ENCODE results near the gene GCN1. TPM values are rescaled to one million over a fixed set of nuclear protein-coding genes. Genes with fewer than 3 reads are reported as not detected.

GCN1 gene
- total RNA-seq, 1 donor from 2014 or later: 73.9 TPM

DNA sequence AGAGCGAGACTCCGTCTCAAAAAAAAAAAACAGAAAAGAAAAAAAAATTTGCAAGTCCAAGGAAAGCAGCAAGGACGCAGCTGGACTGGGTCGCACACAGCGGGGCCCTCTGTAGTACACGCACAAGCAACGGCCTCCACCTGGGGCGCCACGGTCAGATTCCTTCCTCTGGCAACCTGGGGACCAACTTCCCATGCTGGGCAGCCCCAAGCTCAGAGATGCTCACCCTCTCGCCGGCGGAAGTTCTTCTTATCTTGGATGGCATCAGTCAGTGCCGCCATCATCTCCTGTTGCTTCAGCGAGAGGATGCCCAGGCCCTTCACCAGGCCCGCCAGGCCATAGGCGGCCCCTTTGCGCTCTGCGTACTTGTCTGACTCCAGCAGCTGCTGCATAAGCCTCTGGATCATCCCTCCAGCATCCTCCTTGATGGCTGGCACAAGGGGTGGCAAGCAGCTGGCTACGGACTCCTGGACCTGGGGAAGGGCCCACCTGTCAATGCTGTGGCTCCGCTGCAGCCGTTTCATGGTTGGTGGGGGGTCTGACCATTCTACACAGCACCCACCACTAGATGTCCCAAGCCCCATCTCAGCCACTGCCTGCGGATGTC lies 43.5 kb downstream of the GCN1 start:
- no peak overlapping the region for H3K4me3 ChIP-seq (ENCODE audit: low read depth, low read length)
- TF ChIP-seq, protein P1, sequence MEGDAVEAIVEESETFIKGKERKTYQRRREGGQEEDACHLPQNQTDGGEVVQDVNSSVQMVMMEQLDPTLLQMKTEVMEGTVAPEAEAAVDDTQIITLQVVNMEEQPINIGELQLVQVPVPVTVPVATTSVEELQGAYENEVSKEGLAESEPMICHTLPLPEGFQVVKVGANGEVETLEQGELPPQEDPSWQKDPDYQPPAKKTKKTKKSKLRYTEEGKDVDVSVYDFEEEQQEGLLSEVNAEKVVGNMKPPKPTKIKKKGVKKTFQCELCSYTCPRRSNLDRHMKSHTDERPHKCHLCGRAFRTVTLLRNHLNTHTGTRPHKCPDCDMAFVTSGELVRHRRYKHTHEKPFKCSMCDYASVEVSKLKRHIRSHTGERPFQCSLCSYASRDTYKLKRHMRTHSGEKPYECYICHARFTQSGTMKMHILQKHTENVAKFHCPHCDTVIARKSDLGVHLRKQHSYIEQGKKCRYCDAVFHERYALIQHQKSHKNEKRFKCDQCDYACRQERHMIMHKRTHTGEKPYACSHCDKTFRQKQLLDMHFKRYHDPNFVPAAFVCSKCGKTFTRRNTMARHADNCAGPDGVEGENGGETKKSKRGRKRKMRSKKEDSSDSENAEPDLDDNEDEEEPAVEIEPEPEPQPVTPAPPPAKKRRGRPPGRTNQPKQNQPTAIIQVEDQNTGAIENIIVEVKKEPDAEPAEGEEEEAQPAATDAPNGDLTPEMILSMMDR (conservative IDR thresholded peaks at IDR 0.05; ENCODE audit: low read depth, low read length): no peak
- DNase-seq (ENCODE audit: low read depth): no peak

DNA sequence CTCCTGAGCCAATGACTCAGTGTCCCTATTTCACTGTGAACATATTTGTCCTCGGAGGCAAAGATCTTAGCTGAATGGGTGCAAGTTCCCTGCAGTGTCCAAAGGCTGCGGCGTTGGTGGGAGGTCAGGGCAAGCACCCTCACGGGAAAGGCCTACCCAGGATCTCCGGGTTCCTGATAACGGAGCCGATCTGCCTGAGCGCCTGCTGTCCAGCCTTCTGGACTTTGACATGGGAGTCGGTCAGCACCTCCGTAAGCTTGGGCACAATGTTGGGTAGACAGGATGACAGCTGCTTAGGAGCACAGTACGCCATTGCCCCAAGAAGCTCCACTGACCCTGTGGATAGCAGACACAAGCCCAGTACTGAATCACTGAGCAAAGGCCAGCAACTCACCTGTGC lies 46.5 kb downstream of the GCN1 start:
- no peak for DNase-seq (ENCODE audit: low read depth)
- no peak overlapping the region for H3K4me3 ChIP-seq (ENCODE audit: low read depth, low read length)
- TF ChIP-seq, protein P1 (conservative IDR thresholded peaks at IDR 0.05; ENCODE audit: low read depth, low read length): no peak

DNA sequence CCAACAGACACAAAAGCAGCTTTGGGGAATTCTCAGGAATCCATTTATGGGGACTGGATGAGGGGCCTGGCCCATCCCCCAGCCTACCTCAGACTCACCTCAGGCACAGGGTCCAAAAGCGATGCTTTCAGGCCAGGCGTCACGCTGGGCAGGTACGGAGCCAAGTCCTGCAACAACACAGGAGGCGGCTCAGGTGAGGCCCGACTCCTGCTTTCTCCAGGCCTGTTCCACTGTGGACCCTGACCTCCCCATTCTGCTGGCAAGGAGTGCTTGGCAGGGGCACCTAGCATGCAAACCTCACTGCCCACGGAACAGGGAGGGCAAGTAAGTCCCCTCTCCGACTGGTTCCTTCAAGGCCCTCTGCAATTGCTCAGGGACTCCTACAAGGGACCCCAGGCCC lies 49.4 kb downstream of the GCN1 start:
- no peak for DNase-seq (ENCODE audit: low read depth)
- no peak overlapping the region for H3K4me3 ChIP-seq (ENCODE audit: low read depth, low read length)
- TF ChIP-seq, protein P1 (conservative IDR thresholded peaks at IDR 0.05; ENCODE audit: low read depth, low read length): no peak

DNA sequence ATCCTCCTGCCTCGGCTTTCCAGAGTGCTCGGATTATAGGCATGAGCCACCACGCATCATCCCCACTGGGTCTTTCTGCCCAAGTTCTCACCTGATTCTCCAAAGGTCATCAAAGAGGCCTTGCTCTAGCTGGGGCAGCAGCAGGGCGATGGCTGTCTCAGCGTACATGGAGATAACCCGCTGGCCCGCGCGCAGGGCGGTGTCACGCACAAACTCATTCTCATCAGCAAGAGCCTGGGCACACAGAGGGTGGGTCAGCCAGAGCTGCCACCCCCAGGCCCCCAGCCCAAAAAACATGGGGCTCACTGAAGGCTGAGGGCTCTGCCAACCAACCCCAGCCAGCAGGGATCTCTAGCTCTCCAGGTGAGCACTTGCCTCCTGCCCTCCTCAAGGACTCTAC lies 50.3 kb downstream of the GCN1 start:
- no peak overlapping the region for H3K4me3 ChIP-seq (ENCODE audit: low read depth, low read length)
- no peak for DNase-seq (ENCODE audit: low read depth)
- TF ChIP-seq, protein P1 (conservative IDR thresholded peaks at IDR 0.05; ENCODE audit: low read depth, low read length): no peak

DNA sequence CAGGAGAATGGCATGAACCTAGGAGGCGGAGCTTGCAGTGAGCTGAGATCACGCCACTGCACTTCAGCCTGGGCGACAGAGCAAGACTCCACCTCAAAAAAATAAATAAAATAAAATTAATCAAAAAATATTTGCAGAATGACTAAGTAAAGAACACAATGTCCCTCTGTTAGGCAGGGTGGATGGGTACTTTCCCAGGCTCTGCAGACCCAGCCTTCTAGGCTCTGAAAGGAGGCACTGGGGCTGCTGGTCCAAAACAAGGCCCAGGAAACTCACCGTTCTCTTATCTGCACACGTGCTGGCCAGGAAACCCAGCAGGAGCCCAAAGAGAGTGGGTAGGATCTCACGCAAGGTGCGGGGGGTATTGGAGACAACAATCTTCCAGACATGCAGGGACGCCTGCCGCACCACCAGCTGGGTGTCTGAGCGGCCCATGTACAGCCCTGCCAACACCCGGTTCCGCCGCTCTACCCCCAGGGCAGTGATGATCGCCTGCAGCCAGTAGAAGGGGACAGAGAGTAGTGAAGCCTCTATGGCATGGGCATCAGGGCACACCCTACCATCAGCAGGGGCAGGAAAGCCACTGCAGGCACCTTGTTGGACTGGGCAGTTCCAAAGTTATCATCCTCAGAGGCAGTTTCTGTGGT lies 52.2 kb downstream of the GCN1 start:
- H3K4me3 ChIP-seq (ENCODE audit: low read depth, low read length): no peak overlapping the region
- DNase-seq (ENCODE audit: low read depth): no peak
- TF ChIP-seq, protein P1 (conservative IDR thresholded peaks at IDR 0.05; ENCODE audit: low read depth, low read length): no peak

DNA sequence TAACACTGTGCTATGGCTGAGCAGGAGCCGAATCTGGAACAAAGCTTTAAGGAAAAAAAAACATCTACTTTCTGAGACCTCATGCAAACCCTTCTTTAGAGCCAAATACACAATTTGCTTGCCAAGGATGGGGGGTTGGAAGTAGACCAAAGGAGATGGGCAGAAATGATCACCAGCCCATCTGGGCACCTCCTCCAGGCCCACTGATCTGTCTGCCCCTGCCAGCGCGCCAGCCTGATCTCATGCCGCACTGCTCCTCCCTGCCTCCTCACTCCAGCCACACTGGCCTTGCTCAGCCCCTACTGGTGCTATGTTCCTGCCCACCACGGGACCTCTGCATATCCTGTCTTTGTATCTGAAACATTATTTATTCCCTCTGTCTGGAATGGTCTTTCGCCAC lies 53.2 kb downstream of the GCN1 start:
- H3K4me3 ChIP-seq (ENCODE audit: low read depth, low read length): no peak overlapping the region
- no peak for DNase-seq (ENCODE audit: low read depth)
- TF ChIP-seq, protein P1 (conservative IDR thresholded peaks at IDR 0.05; ENCODE audit: low read depth, low read length): no peak

DNA sequence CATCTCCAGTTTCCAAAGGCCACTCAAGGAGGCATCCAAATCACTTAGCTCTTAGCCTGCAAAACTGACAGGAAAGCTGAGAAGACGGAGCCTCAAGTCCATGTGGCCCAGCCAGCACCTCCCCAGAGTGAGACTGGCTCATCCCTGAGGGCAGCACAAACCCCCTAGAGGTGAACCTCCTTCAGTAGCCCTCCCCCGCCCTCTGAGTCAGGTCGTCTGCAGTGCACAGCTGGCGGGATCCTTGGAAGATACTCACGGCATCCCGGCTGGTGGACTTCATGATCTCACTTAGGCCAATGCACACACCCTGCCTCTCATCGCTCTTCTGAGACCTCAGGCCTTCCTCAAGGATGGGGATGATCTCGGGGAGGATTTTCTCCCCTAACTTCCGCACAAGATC lies 53.9 kb downstream of the GCN1 start:
- DNase-seq (ENCODE audit: low read depth): no peak
- TF ChIP-seq, protein P1 (conservative IDR thresholded peaks at IDR 0.05; ENCODE audit: low read depth, low read length): no peak
- H3K4me3 ChIP-seq (ENCODE audit: low read depth, low read length): no peak overlapping the region
